Uterus (tissue), 4 donors: Measurements from ENCODE around the gene GFAP. TPM values are rescaled to one million over a fixed set of nuclear protein-coding genes. Genes with fewer than 3 reads are reported as not detected.

Experiments
- DNase-seq, 2 donors: peaks; one replicate each; pipeline ENCODE4 v3.0.0-alpha.2; 2019 to 2020
- H3K27ac ChIP-seq, 2 donors: fragments of 200-600 bp; sonication (generic); 1 replicate in 1 of 2; 2 replicates in 1 of 2; pipeline ENCODE4 v1.5.1; 2016 to 2018
- H3K27me3 ChIP-seq, 2 donors: fragments of 200-600 bp; sonication (generic); one replicate each; pipeline ENCODE4 v1.5.1; 2018 to 2019; ENCODE audit warnings: control low read depth in 1 of 2
- H3K36me3 ChIP-seq, 2 donors: fragments of 200-600 bp; sonication (generic); one replicate each; pipeline ENCODE4 v1.5.1; 2019; ENCODE audit warnings: control low read depth in 1 of 2
- H3K4me1 ChIP-seq, 2 donors: fragments of 200-600 bp; sonication (generic); one replicate each; pipeline ENCODE4 v1.5.1; 2018 to 2019; ENCODE audit warnings: control low read depth in 1 of 2
- H3K4me3 ChIP-seq, 2 donors: fragments of 200-600 bp; sonication (generic); 1 replicate in 1 of 2; 2 replicates in 1 of 2; pipeline ENCODE4 v1.5.1; 2018 to 2019; ENCODE audit warnings: mild to moderate bottlenecking in 1 of 2
- H3K9me3 ChIP-seq, 2 donors: fragments of 200-600 bp; sonication (generic); one replicate each; pipeline ENCODE4 v1.5.1; 2019; ENCODE audit warnings: control low read depth in 1 of 2
- CTCF ChIP-seq, 4 experiments: fragments of 200-600 bp in 2 of 4; fragments of 450-650 bp in 2 of 4; sonication (generic) in 2 of 4; IDR thresholded peaks; one replicate each; pipeline ENCODE4 v1.5.1; 2016 to 2019; ENCODE audit warnings: antibody characterized with exemption in 4 of 4, mild to moderate bottlenecking in 2 of 4, moderate library complexity in 1 of 4
- POLR2A ChIP-seq, 2 donors: fragments of 450-650 bp; IDR thresholded peaks; one replicate each; pipeline ENCODE4 v1.6.1; 2016; ENCODE audit warnings: antibody characterized with exemption in 2 of 2, mild to moderate bottlenecking in 1 of 2, moderate library complexity in 1 of 2
- intact Hi-C: fragments of 100-400 bp; cut with DNase I; formaldehyde crosslinking; loops from one replicate; pipeline ENCODE4 v1.15.1; 2023; ENCODE audit warnings: low total_unique reads
- total RNA-seq, 4 donors: library from RNA; depleted of rRNA in 3 of 4; stranded (reverse); fragments of >200 nt in 3 of 4; gene quantifications; one replicate each; pipeline versions ENCODE4 v1.1.0 to v1.2.4, GENCODE V29; 2014 to 2023
- donor health status: DM: yes; HTN: yes; CAD: no.

Gene GFAP
- total RNA-seq, 4 donors from 2014 or later, result 3.7 TPM; not detected in 3

- no peaks in the 10 kb centered on the region for H3K27me3 ChIP-seq
- intact Hi-C loops, result loop anchor here (10.0 kb wide), 1 partner anchor 181 kb away; no protein-coding TSS in a partner anchor
- H3K36me3 ChIP-seq, result no peaks in the 10 kb centered on the region
- H3K4me1 ChIP-seq, result peaks cover 0 to 4% of the 10 kb centered on the region in 2 donors
- DNase-seq, result no peak
- H3K9me3 ChIP-seq, result no peaks in the 10 kb centered on the region
- no peak for TF ChIP-seq POLR2A (IDR thresholded peaks at IDR 0.05)
- TF ChIP-seq CTCF (IDR thresholded peaks at IDR 0.05), result no peak
- no peak overlapping the region for H3K27ac ChIP-seq
- H3K4me3 ChIP-seq, result no peak overlapping the region
Measured at GRCh38 chr17:44913676-44914075, 1.6 kb downstream of the GFAP start.

- H3K27ac ChIP-seq, result no peak overlapping the region
- H3K27me3 ChIP-seq, result no peaks in the 10 kb centered on the region
- H3K9me3 ChIP-seq, result no peaks in the 10 kb centered on the region
- H3K36me3 ChIP-seq, result no peaks in the 10 kb centered on the region
- H3K4me1 ChIP-seq, result peaks cover 0 to 4% of the 10 kb centered on the region in 2 donors
- no peak overlapping the region for H3K4me3 ChIP-seq
- no peak for TF ChIP-seq POLR2A (IDR thresholded peaks at IDR 0.05)
- no peak for TF ChIP-seq CTCF (IDR thresholded peaks at IDR 0.05)
- intact Hi-C loops, result loop anchor here (10.0 kb wide), 1 partner anchor 182 kb away; no protein-coding TSS in a partner anchor
- DNase-seq, result no peak
Measured at GRCh38 chr17:44912763-44913544, 2.3 kb downstream of the GFAP start.

- peak; percentile 49 for DNase-seq
- TF ChIP-seq CTCF (IDR thresholded peaks at IDR 0.05) (peak; percentile 10 to 50 (median 29)), POLR2A (IDR thresholded peaks at IDR 0.05) (no peak)
- intact Hi-C loops, result loop anchor here (10.0 kb wide), 1 partner anchor 183 kb away; no protein-coding TSS in a partner anchor
Measured at GRCh38 chr17:44911133-44912001, 3.9 kb downstream of the GFAP start.

GRCh38 chr17:44910231-44911106, 4.8 kb downstream of the GFAP start:
- intact Hi-C loops, result loop anchor here (10.0 kb wide), 1 partner anchor 184 kb away; no protein-coding TSS in a partner anchor
- no peaks in the 10 kb centered on the region for H3K9me3 ChIP-seq
- peaks cover 0 to 4% of the 10 kb centered on the region in 2 donors for H3K4me1 ChIP-seq
- no peaks in the 10 kb centered on the region for H3K36me3 ChIP-seq
- H3K27ac ChIP-seq, result no peak overlapping the region
- DNase-seq, result no peak
- no peaks in the 10 kb centered on the region for H3K27me3 ChIP-seq
- no peak for TF ChIP-seq CTCF (IDR thresholded peaks at IDR 0.05)
- no peak for TF ChIP-seq POLR2A (IDR thresholded peaks at IDR 0.05)
- no peak overlapping the region for H3K4me3 ChIP-seq

More at GRCh38 chr17:44911133-44912001, 3.9 kb downstream of the GFAP start:
- Histone ChIP-seq H3K36me3 (no peaks in the 10 kb centered on the region), H3K9me3 (no peaks in the 10 kb centered on the region), H3K4me1 (peaks cover 0 to 4% of the 10 kb centered on the region in 2 donors), H3K27me3 (no peaks in the 10 kb centered on the region), H3K4me3 (peak overlapping the region in 1 of 2 donors; percentile 17), H3K27ac (no peak overlapping the region)
